H9 (cell line): ENCODE measurements around the gene LMNTD1. TPM values are rescaled to one million over a fixed set of nuclear protein-coding genes. Genes with fewer than 3 reads are reported as not detected.

Experiments used
- DNase-seq: peaks from one replicate; pipeline ENCODE4 v3.0.0-alpha.2; 2017
- H2AFZ ChIP-seq: one replicate; pipeline ENCODE4 v1.6.1; 2013; ENCODE audit warnings: mild to moderate bottlenecking, low read length, control low read depth, moderate library complexity
- H2AK5ac ChIP-seq: 2 replicates; pipeline ENCODE4 v1.6.1; 2013; ENCODE audit warnings: low read length, control low read depth, mixed read lengths; ENCODE audit not compliant: insufficient read length
- H2BK120ac ChIP-seq: one replicate; pipeline ENCODE4 v1.6.1; 2013; ENCODE audit warnings: low read depth, mild to moderate bottlenecking, low read length, control low read depth, inconsistent platforms; ENCODE audit not compliant: poor library complexity, severe bottlenecking
- H2BK12ac ChIP-seq: 2 replicates; pipeline ENCODE4 v1.6.1; 2013; ENCODE audit warnings: low read length, control low read depth, mixed read lengths, low read depth; ENCODE audit not compliant: insufficient read length
- H2BK15ac ChIP-seq: 2 replicates; pipeline ENCODE4 v1.6.1; 2013; ENCODE audit warnings: low read depth, low read length, control low read depth
- H2BK20ac ChIP-seq: one replicate; pipeline ENCODE4 v1.6.1; 2013; ENCODE audit warnings: low read depth, mild to moderate bottlenecking, low read length, control low read depth, inconsistent platforms; ENCODE audit not compliant: poor library complexity, severe bottlenecking
- H2BK5ac ChIP-seq: 2 replicates; pipeline ENCODE4 v1.6.1; 2013; ENCODE audit warnings: low read length, control low read depth, mixed read lengths; ENCODE audit not compliant: insufficient read length
- H3K14ac ChIP-seq: 2 replicates; pipeline ENCODE4 v1.6.1; 2013; ENCODE audit warnings: low read length, control low read depth; ENCODE audit not compliant: insufficient read depth
- H3K18ac ChIP-seq: 2 replicates; pipeline ENCODE4 v1.6.1; 2013; ENCODE audit warnings: low read depth, mild to moderate bottlenecking, mixed read lengths, low read length, control low read depth; ENCODE audit not compliant: insufficient read length
- H3K23ac ChIP-seq: 2 replicates; pipeline ENCODE4 v1.6.1; 2013; ENCODE audit warnings: low read length, control low read depth, mixed read lengths, low read depth; ENCODE audit not compliant: insufficient read length
- H3K23me2 ChIP-seq: 2 replicates; pipeline ENCODE4 v1.6.1; 2013; ENCODE audit warnings: low read depth, mild to moderate bottlenecking, mixed read lengths, low read length, control low read depth; ENCODE audit not compliant: insufficient read length, poor library complexity, severe bottlenecking
- H3K27ac ChIP-seq: 2 replicates; pipeline ENCODE4 v1.5.1; 2013; ENCODE audit warnings: low read length, control low read depth, mixed read lengths, low read depth; ENCODE audit not compliant: insufficient read length
- H3K27me3 ChIP-seq: 2 replicates; pipeline ENCODE4 v1.6.1; 2013; ENCODE audit warnings: low read length, control low read depth, inconsistent platforms; ENCODE audit not compliant: insufficient read depth
- H3K4ac ChIP-seq: 2 replicates; pipeline ENCODE4 v1.6.1; 2013; ENCODE audit warnings: low read depth, mild to moderate bottlenecking, control low read depth, inconsistent platforms, low read length, moderate library complexity
- H3K4me1 ChIP-seq: 2 replicates; pipeline ENCODE4 v1.6.1; 2013; ENCODE audit warnings: low read length, control low read depth, inconsistent platforms; ENCODE audit not compliant: insufficient read depth
- H3K4me2 ChIP-seq: 2 replicates; pipeline ENCODE4 v1.6.1; 2013; ENCODE audit warnings: low read length, control low read depth, mixed read lengths; ENCODE audit not compliant: insufficient read length, insufficient read depth
- H3K56ac ChIP-seq: 2 replicates; pipeline ENCODE4 v1.6.1; 2013; ENCODE audit warnings: low read depth, mild to moderate bottlenecking, mixed read lengths, low read length, control low read depth; ENCODE audit not compliant: insufficient read length
- H3K79me1 ChIP-seq: 2 replicates; pipeline ENCODE4 v1.6.1; 2013; ENCODE audit warnings: low read depth, mild to moderate bottlenecking, moderate library complexity, low read length, control low read depth, inconsistent platforms; ENCODE audit not compliant: insufficient read depth, poor library complexity, severe bottlenecking
- H3K79me2 ChIP-seq: 2 replicates; pipeline ENCODE4 v1.6.1; 2013; ENCODE audit warnings: low read length, control low read depth, inconsistent platforms; ENCODE audit not compliant: insufficient read depth
- H3K9ac ChIP-seq: 2 replicates; pipeline ENCODE4 v1.6.1; 2013; ENCODE audit warnings: low read length, control low read depth, mixed read lengths; ENCODE audit not compliant: insufficient read length; ENCODE audit errors: extremely low read depth
- H3K9me3 ChIP-seq: one replicate; pipeline ENCODE4 v1.6.1; 2013; ENCODE audit warnings: low read depth, low read length, inconsistent platforms; ENCODE audit not compliant: control insufficient read depth
- H3T11ph ChIP-seq: one replicate; pipeline ENCODE4 v1.6.1; 2013; ENCODE audit warnings: mild to moderate bottlenecking, low read length, control low read depth, inconsistent platforms
- H4K20me1 ChIP-seq: one replicate; pipeline ENCODE4 v1.6.1; 2013; ENCODE audit not compliant: control insufficient read depth, insufficient read length, insufficient read depth
- H4K5ac ChIP-seq: 2 replicates; pipeline ENCODE4 v1.6.1; 2013; ENCODE audit warnings: low read depth, mild to moderate bottlenecking, mixed read lengths, low read length, control low read depth; ENCODE audit not compliant: insufficient read length
- H4K8ac ChIP-seq: replicated peaks from 2 replicates; pipeline ENCODE4 v1.6.1; 2013; ENCODE audit warnings: low read length, control low read depth, mixed read lengths, low read depth; ENCODE audit not compliant: insufficient read length
- H4K91ac ChIP-seq: 2 replicates; pipeline ENCODE4 v1.6.1; 2013; ENCODE audit warnings: low read depth, mild to moderate bottlenecking, moderate library complexity, mixed read lengths, low read length, control low read depth; ENCODE audit not compliant: insufficient read length
- H3K27ac Mint-ChIP-seq, 3 experiments: 2 replicates in 2 of 3; 3 replicates in 1 of 3; pipeline ENCODE4 v1.8.0; 2020 to 2021; ENCODE audit warnings: mixed read lengths in 3 of 3, mild to moderate bottlenecking in 1 of 3, moderate library complexity in 1 of 3
- H3K27me3 Mint-ChIP-seq: 2 replicates; pipeline ENCODE4 v1.8.0; 2021; ENCODE audit warnings: low read depth, mild to moderate bottlenecking, moderate library complexity, mixed read lengths
- H3K36me3 Mint-ChIP-seq, 3 experiments: 2 replicates in 2 of 3; 3 replicates in 1 of 3; pipeline ENCODE4 v1.8.0; 2020 to 2021; ENCODE audit warnings: low read depth in 3 of 3, mixed read lengths in 3 of 3; ENCODE audit not compliant: insufficient read depth in 1 of 3
- H3K4me1 Mint-ChIP-seq, 2 experiments: 2 replicates each; pipeline ENCODE4 v1.8.0; 2020; ENCODE audit warnings: mixed read lengths in 2 of 2
- H3K4me3 Mint-ChIP-seq, 2 experiments: 2 replicates in 1 of 2; 3 replicates in 1 of 2; pipeline ENCODE4 v1.8.0; 2020 to 2021; ENCODE audit warnings: mild to moderate bottlenecking in 2 of 2, mixed read lengths in 2 of 2, moderate library complexity in 1 of 2
- H3K9me3 Mint-ChIP-seq, 2 experiments: 2 replicates in 1 of 2; 3 replicates in 1 of 2; pipeline ENCODE4 v1.8.0; 2020; ENCODE audit warnings: mild to moderate bottlenecking in 2 of 2, mixed read lengths in 2 of 2, moderate library complexity in 1 of 2
- WGBS: extraction: QIAGEN DNeasy Blood & Tissue Kit; methylation state at CpG from one replicate; pipeline ENCODE4 v1.1.7; 2013; ENCODE audit warnings: missing lambda C conversion rate, low lambda C conversion rate, mixed read lengths; ENCODE audit not compliant: insufficient read length; ENCODE audit errors: extremely low coverage; 5-methylcytosine and 5-hydroxymethylcytosine counted together
- total RNA-seq: library from RNA; stranded (reverse); gene quantifications from 2 replicates; pipeline ENCODE4 v1.2.1, GENCODE V29; 2021
- TF ChIP-seq, protein P1 (sequence below): fragments of 200-600 bp; sonication (generic); conservative IDR thresholded peaks from 3 replicates; pipeline ENCODE4 v1.8.0; 2021; ENCODE audit warnings: antibody characterized with exemption, mild to moderate bottlenecking

Gene LMNTD1
- total RNA-seq, 1 experiment from 2014 or later: not detected

DNA sequence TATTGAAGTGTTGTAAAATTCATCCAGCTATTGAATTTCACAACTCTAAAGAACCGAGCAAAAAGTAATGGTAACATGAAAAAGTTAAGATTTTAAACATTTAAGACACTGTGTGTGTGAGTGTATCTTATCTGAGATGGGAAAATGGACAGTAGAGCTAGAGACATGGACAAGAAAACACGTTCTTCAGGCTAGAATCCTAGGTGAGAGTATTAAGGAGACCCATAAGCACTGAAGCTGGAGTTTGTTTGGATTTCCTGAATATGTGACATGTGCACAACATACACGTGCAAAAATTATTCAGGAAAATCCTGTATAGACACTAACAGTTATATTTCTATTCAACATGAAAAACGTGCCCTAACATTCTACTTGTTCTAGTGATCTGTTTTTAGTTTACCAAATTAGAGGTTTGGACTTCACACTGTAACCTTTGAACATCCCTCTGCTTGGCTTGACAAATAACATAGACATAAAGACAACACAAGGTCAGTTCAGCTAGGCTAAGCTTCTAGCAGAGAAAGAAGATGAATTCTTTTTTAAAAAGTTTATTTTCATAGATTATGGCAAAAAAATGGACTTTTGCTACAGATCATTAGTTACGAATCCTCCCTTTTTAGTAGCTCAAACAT lies 31.3 kb downstream of the LMNTD1 start:
- H3K27me3 ChIP-seq: no peaks in the 10 kb centered on the region
- H2BK12ac ChIP-seq: no peak overlapping the region
- no peak overlapping the region for H4K8ac ChIP-seq
- no peaks in the 10 kb centered on the region for H3K9me3 ChIP-seq
- H2BK120ac ChIP-seq: no peak overlapping the region
- Mint-ChIP-seq H3K4me1 (no peaks in the 10 kb centered on the region), H3K27me3 (no peaks in the 10 kb centered on the region), H3K27ac (no peak overlapping the region), H3K4me3 (no peak overlapping the region), H3K9me3 (no peaks in the 10 kb centered on the region), H3K36me3 (no peaks in the 10 kb centered on the region)
- no CpG with 5 or more reads among the region's 5 CpGs for WGBS
- H3K14ac ChIP-seq: no peak overlapping the region
- H3K79me1 ChIP-seq: no peaks in the 10 kb centered on the region
- no peaks in the 10 kb centered on the region for H3K79me2 ChIP-seq
- H4K20me1 ChIP-seq: no peaks in the 10 kb centered on the region
- no peaks in the 10 kb centered on the region for H3K4me1 ChIP-seq
- H2BK15ac ChIP-seq: no peak overlapping the region
- no peak overlapping the region for H3K56ac ChIP-seq
- no peak for DNase-seq
- TF ChIP-seq, protein P1, sequence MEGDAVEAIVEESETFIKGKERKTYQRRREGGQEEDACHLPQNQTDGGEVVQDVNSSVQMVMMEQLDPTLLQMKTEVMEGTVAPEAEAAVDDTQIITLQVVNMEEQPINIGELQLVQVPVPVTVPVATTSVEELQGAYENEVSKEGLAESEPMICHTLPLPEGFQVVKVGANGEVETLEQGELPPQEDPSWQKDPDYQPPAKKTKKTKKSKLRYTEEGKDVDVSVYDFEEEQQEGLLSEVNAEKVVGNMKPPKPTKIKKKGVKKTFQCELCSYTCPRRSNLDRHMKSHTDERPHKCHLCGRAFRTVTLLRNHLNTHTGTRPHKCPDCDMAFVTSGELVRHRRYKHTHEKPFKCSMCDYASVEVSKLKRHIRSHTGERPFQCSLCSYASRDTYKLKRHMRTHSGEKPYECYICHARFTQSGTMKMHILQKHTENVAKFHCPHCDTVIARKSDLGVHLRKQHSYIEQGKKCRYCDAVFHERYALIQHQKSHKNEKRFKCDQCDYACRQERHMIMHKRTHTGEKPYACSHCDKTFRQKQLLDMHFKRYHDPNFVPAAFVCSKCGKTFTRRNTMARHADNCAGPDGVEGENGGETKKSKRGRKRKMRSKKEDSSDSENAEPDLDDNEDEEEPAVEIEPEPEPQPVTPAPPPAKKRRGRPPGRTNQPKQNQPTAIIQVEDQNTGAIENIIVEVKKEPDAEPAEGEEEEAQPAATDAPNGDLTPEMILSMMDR: no peak
- H3K4ac ChIP-seq: no peak overlapping the region
- no peak overlapping the region for H3K27ac ChIP-seq
- H3K23me2 ChIP-seq: no peaks in the 10 kb centered on the region
- H3K4me2 ChIP-seq: no peak overlapping the region
- H3K18ac ChIP-seq: no peak overlapping the region
- H2BK20ac ChIP-seq: no peak overlapping the region
- no peak overlapping the region for H2BK5ac ChIP-seq
- no peak overlapping the region for H3K9ac ChIP-seq
- no peak overlapping the region for H2AK5ac ChIP-seq
- H3T11ph ChIP-seq: no peak overlapping the region
- no peak overlapping the region for H4K91ac ChIP-seq
- no peak overlapping the region for H3K23ac ChIP-seq
- H4K5ac ChIP-seq: no peak overlapping the region
- no peak overlapping the region for H2AFZ ChIP-seq
